ENCODE results near the gene TCFL5.
A peak's percentile ranks its signal among the peaks of the same experiment; 100 is the strongest.
"Not testable (repeated sequence)": the region's sequence is repeated elsewhere in the genome, so short reads cannot be mapped to it uniquely, and the experiment has no call there.

TCFL5 gene

GRCh38 chr20:62852841-62853240, 8.8 kb downstream of the TCFL5 start:
- no peak for DNase-seq

GRCh38 chr20:62852196-62852595, 9.4 kb downstream of the TCFL5 start:
- no peak for DNase-seq

GRCh38 chr20:62850333-62850974, 11.2 kb downstream of the TCFL5 start:
- no peak for DNase-seq

GRCh38 chr20:62849431-62849830, 12.2 kb downstream of the TCFL5 start:
- no peak for DNase-seq

GRCh38 chr20:62848917-62849316, 12.7 kb downstream of the TCFL5 start:
- DNase-seq, result not testable (repeated sequence)

GRCh38 chr20:62846166-62846890, 15.3 kb downstream of the TCFL5 start:
- DNase-seq, result peak; percentile 87 to 91

- no peak for DNase-seq
Observed at GRCh38 chr20:62845416-62846160, 16.0 kb downstream of the TCFL5 start.

- DNase-seq, result no peak
Observed at GRCh38 chr20:62844182-62844581, 17.4 kb downstream of the TCFL5 start.

GRCh38 chr20:62843656-62844055, 18.0 kb downstream of the TCFL5 start:
- no peak for DNase-seq

GRCh38 chr20:62841705-62842212, 19.9 kb downstream of the TCFL5 start:
- no peak for DNase-seq

- DNase-seq, result no peak
Observed at GRCh38 chr20:62840244-62841197, 21.1 kb downstream of the TCFL5 start.

GRCh38 chr20:62839816-62840215, 21.8 kb downstream of the TCFL5 start:
- no peak for DNase-seq

- DNase-seq, result no peak
Observed at GRCh38 chr20:62839261-62839660, 22.4 kb downstream of the TCFL5 start.

GRCh38 chr20:62838128-62838891, 23.3 kb downstream of the TCFL5 start:
- DNase-seq, result peak; percentile 43 to 65

GRCh38 chr20:62837790-62838127, 23.9 kb downstream of the TCFL5 start:
- DNase-seq, result no peak

- no peak for DNase-seq
Observed at GRCh38 chr20:62836967-62837490, 24.6 kb downstream of the TCFL5 start.

GRCh38 chr20:62835931-62836861, 25.4 kb downstream of the TCFL5 start:
- DNase-seq, result no peak

GRCh38 chr20:62834967-62835730, 26.5 kb downstream of the TCFL5 start:
- DNase-seq, result peak in 1 of 2 experiments; percentile 34

GRCh38 chr20:62832951-62833391, 28.7 kb downstream of the TCFL5 start:
- DNase-seq, result no peak
